ENCODE data around the gene PKNOX2.

The PKNOX2 gene

GRCh38 chr11:125423247-125423849 lies 258.8 kb downstream of the PKNOX2 start:
- intact Hi-C loops (cut with DNase I): no loop called here
- DNase-seq: no peak

- no peak for DNase-seq
- intact Hi-C loops (cut with DNase I): no loop called here
These were observed 261.1 kb downstream of the PKNOX2 start for GRCh38 chr11:125425601-125426000.

DNA sequence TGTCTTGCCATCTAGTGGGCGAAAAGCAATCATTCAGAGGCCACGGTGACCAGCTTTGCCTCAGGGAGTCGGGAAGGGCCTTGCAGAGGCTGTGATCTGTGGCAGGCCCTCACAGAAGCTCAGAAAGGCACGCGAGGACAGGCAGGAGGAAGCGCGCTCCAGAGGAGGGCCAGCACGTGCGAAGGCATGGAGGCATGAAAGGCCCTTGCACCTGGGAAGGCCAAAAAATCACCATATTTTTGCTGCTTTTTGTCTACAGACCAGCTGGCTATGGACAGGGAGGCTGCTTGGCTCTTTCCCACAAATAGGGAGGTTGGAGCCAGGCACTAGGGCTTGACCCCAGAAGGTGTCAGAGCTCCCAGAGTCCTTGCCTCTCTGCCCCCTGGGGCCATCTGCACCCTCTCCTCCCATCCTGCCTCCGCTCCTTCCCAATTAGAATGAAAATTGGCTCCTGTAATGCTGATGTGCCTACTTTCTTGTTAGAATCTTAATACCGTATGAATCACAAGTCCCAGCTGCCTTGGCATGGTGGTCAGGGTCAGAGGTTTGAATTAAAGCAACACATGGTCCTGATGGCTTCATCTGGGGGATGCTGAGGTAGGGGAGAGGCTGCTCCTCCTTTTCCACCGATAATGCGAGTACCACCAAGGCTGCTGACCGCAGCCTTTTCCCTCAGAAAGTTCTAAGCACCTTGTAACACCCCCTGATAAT lies 262.4 kb downstream of the PKNOX2 start:
- peak in 1 of 42 donors; percentile 13 for DNase-seq
- intact Hi-C loops (cut with DNase I): no loop called here

DNA sequence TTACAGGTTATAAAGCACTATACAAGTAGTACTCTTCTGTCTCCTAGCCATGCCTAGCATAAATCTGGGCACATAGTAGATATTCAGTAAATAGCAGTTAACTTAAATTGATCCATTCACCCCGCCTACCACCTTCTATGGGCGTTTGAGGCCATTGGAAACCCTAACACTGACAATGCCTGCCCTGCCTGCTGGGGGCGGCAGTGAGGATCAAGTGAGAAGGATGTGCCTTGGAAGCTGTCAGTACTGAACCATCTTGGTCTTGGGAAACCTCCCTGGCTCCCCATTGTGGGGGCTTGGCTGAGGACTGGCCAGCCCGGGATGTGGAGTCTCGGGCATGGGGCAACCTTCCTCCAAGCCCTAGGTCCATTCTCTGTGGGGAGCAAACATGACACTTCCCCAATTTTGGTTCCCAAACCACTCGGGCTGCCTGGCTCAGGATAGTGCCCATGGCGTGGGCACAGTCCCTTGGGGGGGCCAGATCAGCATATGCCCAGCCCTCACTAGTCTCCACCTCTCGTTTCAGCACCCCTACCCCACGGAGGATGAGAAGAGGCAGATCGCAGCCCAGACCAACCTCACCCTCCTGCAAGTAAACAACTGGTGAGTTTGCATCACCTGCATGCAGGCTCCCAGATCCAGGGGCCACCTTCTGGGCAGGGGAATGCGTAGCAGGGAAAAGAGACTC lies 264.1 kb downstream of the PKNOX2 start:
- intact Hi-C loops (cut with DNase I): no loop called here
- peak in 1 of 42 donors; percentile 23 for DNase-seq

DNA sequence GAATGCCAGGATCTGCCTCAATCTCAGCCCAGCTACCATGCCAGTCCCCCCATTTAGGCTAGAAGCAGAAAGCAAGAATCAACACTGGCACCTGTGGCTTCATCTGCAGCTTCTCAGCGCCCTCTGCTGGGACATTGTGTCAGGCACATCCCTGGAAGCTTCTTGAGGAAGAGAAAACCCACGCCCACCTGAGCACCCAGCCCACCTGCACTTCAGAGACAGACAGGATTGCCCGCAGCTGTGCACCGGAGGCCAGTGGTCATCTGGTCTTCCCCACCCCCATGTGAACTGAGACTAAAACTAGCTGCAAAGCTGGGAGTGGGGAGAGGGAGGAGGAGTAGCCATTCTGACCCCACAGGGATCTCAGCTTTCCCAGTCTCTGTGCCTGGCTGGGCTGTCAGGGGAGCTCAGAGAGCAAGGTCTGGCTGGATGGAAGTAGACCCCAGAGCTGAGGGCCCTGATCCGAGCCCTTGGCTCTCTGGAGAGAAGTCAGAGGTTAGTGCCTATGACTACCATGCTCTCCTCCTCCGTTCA lies 264.7 kb downstream of the PKNOX2 start:
- DNase-seq: peak; percentile 58 to 91 (median 80)
- intact Hi-C loops (cut with DNase I): no loop called here

- intact Hi-C loops (cut with DNase I): loop anchor here (10.0 kb wide), 1 partner anchor 145 kb away; no protein-coding TSS in a partner anchor
- peak in 2 of 42 donors; percentile 12 to 22 for DNase-seq
These were observed 265.5 kb downstream of the PKNOX2 start for GRCh38 chr11:125429807-125430678.

DNA sequence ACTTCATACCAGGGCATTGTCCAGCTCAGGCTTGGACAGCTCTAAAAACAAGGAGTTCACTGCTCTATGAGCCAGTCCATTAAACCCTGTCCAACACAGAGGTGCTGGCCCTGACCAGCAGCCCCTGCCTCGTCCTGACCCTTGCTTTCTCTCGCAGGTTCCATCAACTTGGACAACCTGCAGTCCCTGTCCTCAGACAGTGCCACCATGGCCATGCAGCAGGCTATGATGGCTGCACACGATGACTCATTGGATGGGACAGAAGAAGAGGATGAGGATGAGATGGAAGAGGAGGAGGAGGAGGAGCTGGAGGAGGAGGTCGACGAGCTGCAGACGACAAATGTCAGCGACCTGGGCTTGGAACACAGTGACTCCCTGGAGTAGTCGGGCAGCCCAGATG lies 266.5 kb downstream of the PKNOX2 start:
- peak in 2 of 42 donors; percentile 11 to 19 for DNase-seq
- intact Hi-C loops (cut with DNase I): loop anchor here (10.0 kb wide), 1 partner anchor 144 kb away; no protein-coding TSS in a partner anchor

- intact Hi-C loops (cut with DNase I): loop anchor here (10.0 kb wide), 1 partner anchor 143 kb away; no protein-coding TSS in a partner anchor
- peak in 1 of 42 donors; percentile 11 for DNase-seq
These were observed 266.9 kb downstream of the PKNOX2 start for GRCh38 chr11:125431481-125431880.

DNA sequence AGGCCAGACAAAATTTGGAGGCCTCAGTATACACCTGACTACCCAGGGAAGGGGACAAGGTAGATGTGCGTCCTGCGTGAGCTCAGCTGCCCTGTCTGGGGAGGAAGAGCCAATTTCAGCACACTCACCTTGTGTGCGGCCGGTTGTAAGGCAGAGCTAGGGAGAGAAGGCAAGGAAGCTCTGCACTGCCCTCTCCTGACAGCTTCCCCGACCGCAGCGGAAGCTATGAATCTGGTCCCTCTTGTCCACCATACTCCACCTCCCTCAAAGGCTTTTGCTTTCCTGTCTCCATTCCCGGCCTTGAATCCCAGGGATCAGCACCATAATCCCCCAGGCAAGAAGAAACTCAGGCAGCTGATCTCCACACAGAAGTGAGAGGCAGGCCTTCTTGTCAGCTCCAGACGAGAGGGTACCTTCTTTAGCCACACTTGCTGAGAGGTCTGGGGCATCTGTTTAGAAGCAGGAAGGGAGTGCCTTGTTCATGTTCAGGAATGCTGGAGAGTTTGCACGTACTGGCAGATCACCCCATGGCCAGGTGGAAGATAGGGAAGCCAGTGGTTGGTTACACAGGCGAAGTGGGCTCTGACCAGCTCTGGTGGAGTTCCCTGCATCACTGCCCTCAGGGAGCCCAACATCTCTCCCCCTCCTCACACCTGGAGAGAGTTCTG lies 269.0 kb downstream of the PKNOX2 start:
- DNase-seq: peak; percentile 39 to 89 (median 71)
- intact Hi-C loops (cut with DNase I): loop anchor here (10.0 kb wide), 1 partner anchor 141 kb away; no protein-coding TSS in a partner anchor

- DNase-seq: peak in 1 of 42 donors; percentile 5
- intact Hi-C loops (cut with DNase I): loop anchor here (10.0 kb wide), 1 partner anchor 139 kb away; no protein-coding TSS in a partner anchor
These were observed 271.1 kb downstream of the PKNOX2 start for GRCh38 chr11:125435461-125436238.

DNA sequence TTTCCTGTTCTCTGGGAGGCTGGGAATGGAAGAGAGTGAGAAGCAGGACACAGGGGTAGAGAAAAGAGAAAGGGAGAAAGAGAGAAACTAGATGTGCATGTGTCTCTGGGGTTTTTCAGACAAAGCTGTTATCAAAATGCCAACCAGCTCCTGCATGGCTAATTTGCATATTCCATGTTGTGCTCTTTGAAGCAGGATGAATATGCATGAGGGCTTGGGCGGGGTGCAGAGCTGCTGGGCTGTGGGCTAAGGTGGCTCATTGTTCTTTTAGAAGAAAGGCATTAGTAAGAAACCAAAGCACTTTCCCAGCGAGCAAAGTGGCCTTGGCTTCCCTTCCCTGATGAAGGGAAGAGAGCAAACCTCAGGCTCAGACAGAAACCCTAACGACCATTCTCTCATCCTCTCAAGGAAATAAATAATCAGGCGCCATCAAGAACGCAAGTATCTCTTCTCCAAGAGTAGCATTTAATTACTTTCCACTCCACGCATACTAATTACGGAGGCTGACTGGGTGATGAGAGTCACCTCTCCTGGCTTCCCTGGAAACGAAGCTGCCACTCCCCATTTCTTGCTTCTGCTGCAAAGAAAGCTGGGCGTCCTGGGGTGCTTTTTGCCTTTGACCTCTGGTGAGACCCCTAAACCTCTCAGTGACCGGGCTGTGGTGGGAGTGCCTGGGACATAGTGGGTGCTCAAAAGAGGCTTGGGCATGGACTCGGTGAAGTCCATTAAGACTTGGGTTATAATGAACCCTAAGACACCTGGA lies 277.3 kb downstream of the PKNOX2 start:
- DNase-seq: peak; percentile 37 to 88 (median 74)

GRCh38 chr11:125442946-125443345 lies 278.4 kb downstream of the PKNOX2 start:
- DNase-seq: no peak
- intact Hi-C loops (cut with DNase I): no loop called here

More for the DNA sequence above, 277.3 kb downstream of the PKNOX2 start:
- intact Hi-C loops (cut with DNase I): no loop called here

GRCh38 chr11:125443767-125444311 lies 279.3 kb downstream of the PKNOX2 start:
- intact Hi-C loops (cut with DNase I): no loop called here
- peak in 30 of 42 donors; percentile 27 to 89 (median 60) for DNase-seq

- intact Hi-C loops (cut with DNase I): no loop called here
- no peak for DNase-seq
These were observed 281.2 kb downstream of the PKNOX2 start for GRCh38 chr11:125445731-125446130.

DNA sequence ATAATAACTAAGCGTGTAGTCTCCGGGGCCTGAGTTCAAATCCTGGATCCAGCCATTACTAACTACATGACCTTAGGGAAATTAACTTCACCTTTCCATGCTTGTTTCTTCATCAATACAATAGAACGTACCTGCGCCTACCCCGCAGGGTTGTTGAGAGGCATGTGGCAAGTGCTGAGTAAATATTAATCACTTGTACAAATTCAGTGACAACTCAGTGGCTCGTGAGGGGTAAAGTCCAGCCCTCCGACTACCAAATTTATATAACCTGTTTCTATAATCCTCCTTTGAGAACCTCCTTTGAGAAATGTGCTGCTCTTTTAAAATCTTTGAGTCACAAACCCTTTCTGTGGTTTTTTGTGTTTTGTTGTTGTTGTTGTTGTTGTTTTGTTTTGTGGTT lies 281.7 kb downstream of the PKNOX2 start:
- DNase-seq: no peak
- intact Hi-C loops (cut with DNase I): no loop called here

- peak in 1 of 42 donors; percentile 2 for DNase-seq
- intact Hi-C loops (cut with DNase I): no loop called here
These were observed 283.2 kb downstream of the PKNOX2 start for GRCh38 chr11:125447721-125448120.

All from head of caudate nucleus (tissue), 42 donors.